HEK293 (cell line): ENCODE results near the gene SLC39A11.

ENCODE experiments used
- CTCF ChIA-PET: fragments of 350-600 bp; formaldehyde crosslinking; extraction: SDS; loops from one replicate; lab custom pipeline; 2021; ENCODE audit warnings: antibody characterized with exemption; lab: Yijun Ruan, JAX
- POLR2A ChIA-PET: fragments of 300-600 bp; formaldehyde crosslinking; extraction: SDS; loops from one replicate; lab custom pipeline; 2020; ENCODE audit warnings: antibody characterized with exemption, inconsistent platforms; lab: Yijun Ruan, JAX
- H3K27ac ChIP-seq: fragments of 200-500 bp; sonication (Bioruptor generic); 2 replicates; pipeline ENCODE4 v1.5.1; 2014; ENCODE audit warnings: low read depth, low read length, control low read depth, inconsistent platforms; ENCODE audit errors: extremely low read depth
- H3K36me3 ChIP-seq, 2 experiments: fragments of 200-500 bp in 1 of 2; sonication (Bioruptor generic) in 1 of 2; 1 replicate in 1 of 2; 2 replicates in 1 of 2; pipeline ENCODE4 v1.5.1; 2014 to 2017; ENCODE audit warnings: inconsistent platforms in 2 of 2, low read length in 2 of 2; ENCODE audit not compliant: control insufficient read depth in 2 of 2, insufficient read depth in 1 of 2
- H3K4me1 ChIP-seq: fragments of 200-500 bp; sonication (Bioruptor generic); 2 replicates; pipeline ENCODE4 v1.5.1; 2014; ENCODE audit warnings: mild to moderate bottlenecking, low read length, inconsistent platforms; ENCODE audit not compliant: control insufficient read depth, insufficient read depth
- H3K4me3 ChIP-seq: 2 replicates; pipeline ENCODE4 v1.5.1; 2011; ENCODE audit warnings: low read depth, mild to moderate bottlenecking, control low read depth, low read length, moderate library complexity
- H3K9me3 ChIP-seq: fragments of 200-500 bp; sonication (Bioruptor generic); 2 replicates; pipeline ENCODE4 v1.5.1; 2014; ENCODE audit warnings: low read depth, low read length, inconsistent platforms; ENCODE audit not compliant: control insufficient read depth, insufficient read depth
- BCL11A ChIP-seq: fragments of 450-650 bp; formaldehyde crosslinking; IDR thresholded peaks from 2 replicates; pipeline ENCODE4 v1.5.1; 2016; ENCODE audit warnings: low read depth, missing biosample characterization, missing genetic modification characterization
- GLIS1 ChIP-seq: fragments of 450-650 bp; formaldehyde crosslinking; IDR thresholded peaks from 2 replicates; pipeline ENCODE4 v1.5.1; 2016; ENCODE audit warnings: missing biosample characterization, missing genetic modification characterization
- GLIS2 ChIP-seq: fragments of 450-650 bp; formaldehyde crosslinking; IDR thresholded peaks from 2 replicates; pipeline ENCODE4 v1.5.1; 2016; ENCODE audit warnings: missing biosample characterization, missing genetic modification characterization
- KLF8 ChIP-seq: fragments of 450-650 bp; formaldehyde crosslinking; IDR thresholded peaks from 2 replicates; pipeline ENCODE4 v1.5.1; 2016; ENCODE audit warnings: missing biosample characterization, missing genetic modification characterization
- MZF1 ChIP-seq: fragments of 450-650 bp; formaldehyde crosslinking; IDR thresholded peaks from 2 replicates; pipeline ENCODE4 v1.5.1; 2017; ENCODE audit warnings: missing biosample characterization, missing genetic modification characterization, borderline replicate concordance
- OSR2 ChIP-seq: fragments of 450-650 bp; formaldehyde crosslinking; IDR thresholded peaks from 2 replicates; pipeline ENCODE4 v1.5.1; 2016; ENCODE audit warnings: missing biosample characterization, missing genetic modification characterization
- YY2 ChIP-seq: fragments of 450-650 bp; formaldehyde crosslinking; IDR thresholded peaks from 2 replicates; pipeline ENCODE4 v1.5.1; 2016; ENCODE audit warnings: missing biosample characterization, missing genetic modification characterization
- ZBTB20 ChIP-seq: fragments of 450-650 bp; formaldehyde crosslinking; IDR thresholded peaks from 2 replicates; pipeline ENCODE4 v1.5.1; 2016; ENCODE audit warnings: missing biosample characterization, missing genetic modification characterization
- ZBTB8A ChIP-seq: fragments of 450-650 bp; formaldehyde crosslinking; IDR thresholded peaks from 2 replicates; pipeline ENCODE4 v1.5.1; 2016; ENCODE audit warnings: missing biosample characterization, missing genetic modification characterization
- ZNF114 ChIP-seq: fragments of 450-650 bp; formaldehyde crosslinking; IDR thresholded peaks from 2 replicates; pipeline ENCODE4 v1.5.0; 2017; ENCODE audit warnings: missing biosample characterization, missing genetic modification characterization
- ZNF121 ChIP-seq: fragments of 450-650 bp; formaldehyde crosslinking; IDR thresholded peaks from 2 replicates; pipeline ENCODE4 v1.5.1; 2016; ENCODE audit warnings: missing biosample characterization, missing genetic modification characterization
- ZNF239 ChIP-seq: fragments of 450-650 bp; formaldehyde crosslinking; IDR thresholded peaks from 2 replicates; pipeline ENCODE4 v1.5.1; 2016; ENCODE audit warnings: missing biosample characterization, missing genetic modification characterization
- ZNF391 ChIP-seq: fragments of 450-650 bp; formaldehyde crosslinking; IDR thresholded peaks from 2 replicates; pipeline ENCODE4 v1.5.1; 2016; ENCODE audit warnings: low read depth, missing biosample characterization, missing genetic modification characterization, borderline replicate concordance
- ZNF426 ChIP-seq: fragments of 450-650 bp; formaldehyde crosslinking; IDR thresholded peaks from 2 replicates; pipeline ENCODE4 v1.5.1; 2017; ENCODE audit warnings: missing biosample characterization, missing genetic modification characterization, mild to moderate bottlenecking, inconsistent platforms, moderate library complexity
- ZNF529 ChIP-seq: fragments of 450-650 bp; formaldehyde crosslinking; IDR thresholded peaks from 2 replicates; pipeline ENCODE4 v1.5.1; 2017; ENCODE audit warnings: missing genetic modification characterization, missing biosample characterization; ENCODE audit not compliant: insufficient replicate concordance
- ZNF558 ChIP-seq: fragments of 450-650 bp; formaldehyde crosslinking; IDR thresholded peaks from 2 replicates; pipeline ENCODE4 v1.5.1; 2016; ENCODE audit warnings: missing biosample characterization, missing genetic modification characterization
- ZNF670 ChIP-seq: fragments of 450-650 bp; formaldehyde crosslinking; IDR thresholded peaks from 2 replicates; pipeline ENCODE4 v1.5.1; 2016; ENCODE audit warnings: missing biosample characterization, missing genetic modification characterization, low read depth
- ZNF701 ChIP-seq: fragments of 450-650 bp; formaldehyde crosslinking; IDR thresholded peaks from 2 replicates; pipeline ENCODE4 v1.5.1; 2016; ENCODE audit warnings: missing biosample characterization, missing genetic modification characterization
- ZNF777 ChIP-seq: fragments of 450-650 bp; formaldehyde crosslinking; IDR thresholded peaks from 2 replicates; pipeline ENCODE4 v1.5.1; 2017; ENCODE audit warnings: missing biosample characterization, missing genetic modification characterization, borderline replicate concordance
- ZNF791 ChIP-seq: fragments of 450-650 bp; formaldehyde crosslinking; IDR thresholded peaks from 2 replicates; pipeline ENCODE4 v1.5.1; 2016; ENCODE audit warnings: missing biosample characterization, missing genetic modification characterization
- ZNF792 ChIP-seq: fragments of 450-650 bp; formaldehyde crosslinking; IDR thresholded peaks from 2 replicates; pipeline ENCODE4 v1.5.1; 2016; ENCODE audit warnings: missing biosample characterization, missing genetic modification characterization
- ZSCAN23 ChIP-seq: fragments of 450-650 bp; formaldehyde crosslinking; IDR thresholded peaks from 2 replicates; pipeline ENCODE4 v1.5.1; 2016; ENCODE audit warnings: missing biosample characterization, missing genetic modification characterization
- TF ChIP-seq, protein P1 (sequence below): fragments of 450-650 bp; formaldehyde crosslinking; IDR thresholded peaks from 2 replicates; pipeline ENCODE4 v1.5.1; 2016; ENCODE audit warnings: missing biosample characterization, missing genetic modification characterization
- TF ChIP-seq, protein P2 (sequence below): fragments of 450-650 bp; IDR thresholded peaks from 2 replicates; pipeline ENCODE4 v1.5.1; 2018; ENCODE audit warnings: missing biosample characterization, mild to moderate bottlenecking, missing genetic modification characterization
- TF ChIP-seq, protein P3 (sequence below): fragments of 450-650 bp; formaldehyde crosslinking; conservative IDR thresholded peaks from 2 replicates; pipeline ENCODE4 v1.5.1; 2016; ENCODE audit warnings: low read depth, missing biosample characterization, missing genetic modification characterization
- TF ChIP-seq, protein P4 (sequence below): fragments of 450-650 bp; formaldehyde crosslinking; IDR thresholded peaks from 2 replicates; pipeline ENCODE4 v1.5.0; 2017; ENCODE audit warnings: missing biosample characterization, missing genetic modification characterization, borderline replicate concordance

The SLC39A11 gene

DNA sequence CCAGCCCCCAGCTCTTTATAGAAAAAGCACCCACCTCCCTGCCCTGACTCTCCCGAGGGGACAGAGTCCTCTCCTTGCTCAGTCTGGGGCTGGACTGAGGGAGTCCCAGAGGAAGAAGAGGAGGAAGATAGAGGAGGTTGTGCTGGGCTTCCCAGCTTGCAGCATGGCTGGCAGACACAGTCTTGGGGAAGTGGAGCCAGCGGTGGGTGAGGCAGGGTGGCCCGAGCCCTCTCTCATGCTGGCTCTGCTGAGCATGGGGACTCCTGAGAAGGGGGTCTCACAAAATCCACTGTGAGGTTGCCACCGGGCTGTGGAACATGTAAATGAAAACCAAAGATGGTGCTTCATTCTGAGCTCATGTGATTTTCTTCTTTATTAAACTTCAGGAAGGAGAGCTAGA is 398.5 kb downstream of the SLC39A11 start (continued):
- no peak for TF ChIP-seq GLIS2 (tag by site-specific recombination)

DNA sequence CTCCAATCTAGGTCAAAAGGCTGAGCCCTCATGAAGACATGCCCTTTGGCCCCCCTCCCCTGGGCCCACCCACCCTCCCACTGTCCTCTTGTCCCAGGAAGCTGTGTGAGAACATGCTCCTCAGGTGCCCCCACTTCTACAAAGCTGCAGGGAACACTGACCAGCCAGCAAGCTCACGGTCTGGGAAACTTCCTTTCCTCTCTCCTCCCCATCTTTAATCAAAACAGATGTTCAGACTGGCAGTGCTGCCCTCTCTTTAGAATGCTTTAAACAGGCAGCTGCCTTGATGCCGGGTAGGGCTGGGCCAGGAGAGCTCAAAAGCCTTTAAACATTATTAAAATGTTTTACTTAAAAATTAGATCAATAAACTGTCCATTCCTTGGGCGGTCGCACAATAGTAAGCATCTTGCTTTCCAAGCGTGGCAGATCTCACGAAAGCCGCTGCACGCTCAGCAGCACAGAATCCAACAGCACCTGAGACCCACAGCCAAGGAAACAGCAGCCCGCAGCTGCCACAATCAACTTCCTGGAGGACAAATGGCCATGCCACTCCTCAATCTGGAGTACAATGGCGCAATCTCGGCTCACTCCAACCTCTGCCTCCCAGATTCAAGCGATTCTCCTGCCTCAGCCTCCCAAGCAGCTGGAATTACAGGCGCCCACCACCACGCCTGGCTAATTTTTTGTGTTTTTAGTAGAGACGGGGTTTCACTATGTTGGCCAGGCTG is 399.2 kb downstream of the SLC39A11 start:
- peaks cover 3% of the 10 kb centered on the region; the same call in 1 of the 2 replicates for H3K4me1 ChIP-seq
- no peaks in the 10 kb centered on the region for H3K9me3 ChIP-seq
- TF ChIP-seq, protein P1, sequence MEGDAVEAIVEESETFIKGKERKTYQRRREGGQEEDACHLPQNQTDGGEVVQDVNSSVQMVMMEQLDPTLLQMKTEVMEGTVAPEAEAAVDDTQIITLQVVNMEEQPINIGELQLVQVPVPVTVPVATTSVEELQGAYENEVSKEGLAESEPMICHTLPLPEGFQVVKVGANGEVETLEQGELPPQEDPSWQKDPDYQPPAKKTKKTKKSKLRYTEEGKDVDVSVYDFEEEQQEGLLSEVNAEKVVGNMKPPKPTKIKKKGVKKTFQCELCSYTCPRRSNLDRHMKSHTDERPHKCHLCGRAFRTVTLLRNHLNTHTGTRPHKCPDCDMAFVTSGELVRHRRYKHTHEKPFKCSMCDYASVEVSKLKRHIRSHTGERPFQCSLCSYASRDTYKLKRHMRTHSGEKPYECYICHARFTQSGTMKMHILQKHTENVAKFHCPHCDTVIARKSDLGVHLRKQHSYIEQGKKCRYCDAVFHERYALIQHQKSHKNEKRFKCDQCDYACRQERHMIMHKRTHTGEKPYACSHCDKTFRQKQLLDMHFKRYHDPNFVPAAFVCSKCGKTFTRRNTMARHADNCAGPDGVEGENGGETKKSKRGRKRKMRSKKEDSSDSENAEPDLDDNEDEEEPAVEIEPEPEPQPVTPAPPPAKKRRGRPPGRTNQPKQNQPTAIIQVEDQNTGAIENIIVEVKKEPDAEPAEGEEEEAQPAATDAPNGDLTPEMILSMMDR (tag by site-specific recombination), result no peak
- TF ChIP-seq ZNF391 (tag by site-specific recombination) (no peak), BCL11A (no peak), ZNF239 (tag by site-specific recombination) (no peak), ZNF121 (tag by site-specific recombination) (no peak), ZNF791 (tag by site-specific recombination) (no peak), ZBTB8A (tag by site-specific recombination) (no peak), ZBTB20 (tag by site-specific recombination) (no peak), ZNF792 (no peak), ZNF426 (no peak), ZNF701 (tag by site-specific recombination) (no peak), MZF1 (no peak)
- TF ChIP-seq, protein P2, sequence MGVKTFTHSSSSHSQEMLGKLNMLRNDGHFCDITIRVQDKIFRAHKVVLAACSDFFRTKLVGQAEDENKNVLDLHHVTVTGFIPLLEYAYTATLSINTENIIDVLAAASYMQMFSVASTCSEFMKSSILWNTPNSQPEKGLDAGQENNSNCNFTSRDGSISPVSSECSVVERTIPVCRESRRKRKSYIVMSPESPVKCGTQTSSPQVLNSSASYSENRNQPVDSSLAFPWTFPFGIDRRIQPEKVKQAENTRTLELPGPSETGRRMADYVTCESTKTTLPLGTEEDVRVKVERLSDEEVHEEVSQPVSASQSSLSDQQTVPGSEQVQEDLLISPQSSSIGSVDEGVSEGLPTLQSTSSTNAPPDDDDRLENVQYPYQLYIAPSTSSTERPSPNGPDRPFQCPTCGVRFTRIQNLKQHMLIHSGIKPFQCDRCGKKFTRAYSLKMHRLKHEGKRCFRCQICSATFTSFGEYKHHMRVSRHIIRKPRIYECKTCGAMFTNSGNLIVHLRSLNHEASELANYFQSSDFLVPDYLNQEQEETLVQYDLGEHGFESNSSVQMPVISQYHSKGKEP, result no peak
- TF ChIP-seq, protein P3, sequence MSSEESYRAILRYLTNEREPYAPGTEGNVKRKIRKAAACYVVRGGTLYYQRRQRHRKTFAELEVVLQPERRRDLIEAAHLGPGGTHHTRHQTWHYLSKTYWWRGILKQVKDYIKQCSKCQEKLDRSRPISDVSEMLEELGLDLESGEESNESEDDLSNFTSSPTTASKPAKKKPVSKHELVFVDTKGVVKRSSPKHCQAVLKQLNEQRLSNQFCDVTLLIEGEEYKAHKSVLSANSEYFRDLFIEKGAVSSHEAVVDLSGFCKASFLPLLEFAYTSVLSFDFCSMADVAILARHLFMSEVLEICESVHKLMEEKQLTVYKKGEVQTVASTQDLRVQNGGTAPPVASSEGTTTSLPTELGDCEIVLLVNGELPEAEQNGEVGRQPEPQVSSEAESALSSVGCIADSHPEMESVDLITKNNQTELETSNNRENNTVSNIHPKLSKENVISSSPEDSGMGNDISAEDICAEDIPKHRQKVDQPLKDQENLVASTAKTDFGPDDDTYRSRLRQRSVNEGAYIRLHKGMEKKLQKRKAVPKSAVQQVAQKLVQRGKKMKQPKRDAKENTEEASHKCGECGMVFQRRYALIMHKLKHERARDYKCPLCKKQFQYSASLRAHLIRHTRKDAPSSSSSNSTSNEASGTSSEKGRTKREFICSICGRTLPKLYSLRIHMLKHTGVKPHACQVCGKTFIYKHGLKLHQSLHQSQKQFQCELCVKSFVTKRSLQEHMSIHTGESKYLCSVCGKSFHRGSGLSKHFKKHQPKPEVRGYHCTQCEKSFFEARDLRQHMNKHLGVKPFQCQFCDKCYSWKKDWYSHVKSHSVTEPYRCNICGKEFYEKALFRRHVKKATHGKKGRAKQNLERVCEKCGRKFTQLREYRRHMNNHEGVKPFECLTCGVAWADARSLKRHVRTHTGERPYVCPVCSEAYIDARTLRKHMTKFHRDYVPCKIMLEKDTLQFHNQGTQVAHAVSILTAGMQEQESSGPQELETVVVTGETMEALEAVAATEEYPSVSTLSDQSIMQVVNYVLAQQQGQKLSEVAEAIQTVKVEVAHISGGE, result no peak
- no peak overlapping the region for H3K4me3 ChIP-seq
- ChIA-PET CTCF (interaction anchor here (0.7 kb wide), 1 partner anchor 32 kb away, joined by 3 read pairs; no protein-coding TSS in a partner anchor), POLR2A (interaction anchor here (0.6 kb wide), 1 partner anchor 138 kb away, joined by 3 read pairs; no protein-coding TSS in a partner anchor)
- no peaks in the 10 kb centered on the region for H3K36me3 ChIP-seq
- no peak overlapping the region for H3K27ac ChIP-seq

DNA sequence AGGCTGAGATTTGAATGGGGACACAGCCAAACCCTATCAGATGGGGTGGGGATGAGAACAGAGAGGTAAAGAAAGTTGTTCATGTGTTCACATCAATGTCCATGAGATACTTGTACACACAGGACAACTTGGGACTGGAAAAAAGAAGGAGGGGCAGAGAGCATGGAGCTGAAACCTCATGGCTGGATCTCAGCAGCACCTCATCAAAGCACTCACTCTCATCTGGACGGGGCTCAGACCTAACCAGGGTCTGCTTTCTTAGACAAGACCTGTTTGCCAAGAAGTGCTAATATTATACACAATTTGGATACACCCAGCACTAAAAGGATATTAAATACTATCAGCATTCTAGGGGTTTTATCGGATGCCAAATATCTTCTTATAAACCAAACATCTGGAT is 399.8 kb downstream of the SLC39A11 start:
- no peaks in the 10 kb centered on the region for H3K4me1 ChIP-seq
- H3K4me3 ChIP-seq, result no peak overlapping the region
- ChIA-PET POLR2A (interaction anchor here (0.5 kb wide), 1 partner anchor 107 kb away, joined by 6 read pairs; no protein-coding TSS in a partner anchor), CTCF (interaction anchor here (0.7 kb wide), 1 partner anchor 33 kb away, joined by 3 read pairs; no protein-coding TSS in a partner anchor)
- H3K27ac ChIP-seq, result no peak overlapping the region
- H3K36me3 ChIP-seq, result no peaks in the 10 kb centered on the region
- H3K9me3 ChIP-seq, result no peaks in the 10 kb centered on the region
- TF ChIP-seq ZNF529 (tag by site-specific recombination) (no peak), KLF8 (tag by site-specific recombination) (no peak), YY2 (tag by site-specific recombination) (no peak), OSR2 (tag by site-specific recombination) (no peak), ZNF670 (tag by site-specific recombination) (no peak), ZNF114 (tag by site-specific recombination) (no peak), ZSCAN23 (tag by site-specific recombination) (no peak), ZNF558 (tag by site-specific recombination) (no peak), GLIS1 (no peak), ZNF777 (tag by site-specific recombination) (no peak)
- TF ChIP-seq, protein P4, sequence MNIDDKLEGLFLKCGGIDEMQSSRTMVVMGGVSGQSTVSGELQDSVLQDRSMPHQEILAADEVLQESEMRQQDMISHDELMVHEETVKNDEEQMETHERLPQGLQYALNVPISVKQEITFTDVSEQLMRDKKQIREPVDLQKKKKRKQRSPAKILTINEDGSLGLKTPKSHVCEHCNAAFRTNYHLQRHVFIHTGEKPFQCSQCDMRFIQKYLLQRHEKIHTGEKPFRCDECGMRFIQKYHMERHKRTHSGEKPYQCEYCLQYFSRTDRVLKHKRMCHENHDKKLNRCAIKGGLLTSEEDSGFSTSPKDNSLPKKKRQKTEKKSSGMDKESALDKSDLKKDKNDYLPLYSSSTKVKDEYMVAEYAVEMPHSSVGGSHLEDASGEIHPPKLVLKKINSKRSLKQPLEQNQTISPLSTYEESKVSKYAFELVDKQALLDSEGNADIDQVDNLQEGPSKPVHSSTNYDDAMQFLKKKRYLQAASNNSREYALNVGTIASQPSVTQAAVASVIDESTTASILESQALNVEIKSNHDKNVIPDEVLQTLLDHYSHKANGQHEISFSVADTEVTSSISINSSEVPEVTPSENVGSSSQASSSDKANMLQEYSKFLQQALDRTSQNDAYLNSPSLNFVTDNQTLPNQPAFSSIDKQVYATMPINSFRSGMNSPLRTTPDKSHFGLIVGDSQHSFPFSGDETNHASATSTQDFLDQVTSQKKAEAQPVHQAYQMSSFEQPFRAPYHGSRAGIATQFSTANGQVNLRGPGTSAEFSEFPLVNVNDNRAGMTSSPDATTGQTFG (tag by site-specific recombination), result no peak
